ACHN (cell line): ENCODE measurements around the gene ANO2.

Experiments used
- DNase-seq: peaks from one replicate; pipeline ENCODE4 v3.0.0-alpha.2; 2015
- in situ Hi-C: cut with HindIII; loops from 2 replicates; pipeline ENCODE4 v1.10.0; 2017; ENCODE audit warnings: low sequenced_read_pairs, low pct_ligation_motif_present, low pct_unique_long_range_greater_than_20kb

ANO2 gene

DNA sequence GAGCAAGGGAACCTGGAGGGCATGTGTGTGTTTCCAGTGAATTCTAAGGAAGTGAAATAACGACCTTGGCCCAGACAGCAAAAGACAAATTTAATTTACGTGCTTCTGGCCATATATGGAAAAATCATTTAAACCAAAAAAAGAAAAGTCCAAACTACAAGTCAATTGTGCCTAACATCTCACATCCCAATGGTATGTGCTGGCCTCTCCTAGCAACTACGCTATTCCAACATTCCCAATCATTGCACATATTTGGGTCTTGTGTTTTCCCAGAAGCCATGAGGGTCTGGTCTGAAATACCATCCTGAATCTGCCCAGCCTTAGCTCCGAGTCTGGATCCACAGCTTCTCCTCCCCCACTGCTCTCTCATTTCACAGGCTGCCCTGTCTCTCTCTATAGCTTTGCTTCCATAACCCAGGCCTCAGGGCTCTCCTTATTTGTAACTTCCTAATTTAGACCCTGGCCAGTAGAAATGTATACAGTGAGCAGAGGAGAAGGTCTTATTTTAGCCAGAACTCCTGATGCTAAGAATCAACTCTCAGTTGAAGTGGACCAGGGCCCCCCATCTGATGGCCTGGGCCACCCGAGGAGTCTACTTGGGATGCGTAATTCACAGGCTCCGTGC is 224.6 kb downstream of the ANO2 start:
- no peak for DNase-seq
- in situ Hi-C loops, result no loop called here

DNA sequence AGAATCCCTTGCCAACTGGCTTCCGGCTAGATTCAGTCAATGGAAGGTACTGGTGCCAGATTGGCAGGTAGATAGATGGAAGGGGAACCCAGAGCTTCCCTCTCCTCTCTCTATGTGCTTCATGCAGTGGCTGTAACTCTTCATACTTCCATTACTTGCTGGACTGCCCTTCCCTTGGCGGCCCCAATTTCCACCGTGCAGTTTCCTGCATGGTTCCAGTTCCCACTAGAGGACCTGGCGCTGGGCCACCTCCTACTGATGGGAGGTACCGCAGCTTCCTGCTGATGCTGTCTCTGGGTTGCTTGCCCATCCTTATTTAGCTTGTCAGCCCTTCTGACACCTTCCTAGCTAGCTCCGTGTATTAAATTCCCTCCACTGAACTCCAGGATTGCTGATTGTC is 226.4 kb downstream of the ANO2 start:
- no peak for DNase-seq
- in situ Hi-C loops, result no loop called here

DNA sequence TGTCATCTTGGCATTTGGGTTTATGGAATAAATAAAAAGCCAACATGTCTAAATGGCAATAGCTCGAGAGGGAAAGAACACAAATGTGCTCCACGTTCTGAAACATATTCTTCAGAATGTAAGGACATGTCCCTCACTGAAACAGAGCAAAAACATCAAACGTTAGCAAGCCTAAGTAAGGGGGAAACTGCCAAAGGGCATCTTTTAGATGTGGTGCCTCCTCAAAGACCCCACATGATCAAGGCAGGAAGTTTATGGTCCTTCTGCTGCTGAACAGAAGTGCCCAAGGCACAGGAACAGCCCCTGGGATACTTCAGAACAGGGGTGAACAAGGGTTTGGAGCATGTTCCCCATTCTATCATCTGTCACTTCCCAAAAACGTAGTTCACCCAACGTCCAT is 227.0 kb downstream of the ANO2 start:
- no peak for DNase-seq
- in situ Hi-C loops, result no loop called here

- in situ Hi-C loops, result no loop called here
- DNase-seq, result no peak
Measured at GRCh38 chr12:5716976-5717375, 228.1 kb downstream of the ANO2 start.

DNA sequence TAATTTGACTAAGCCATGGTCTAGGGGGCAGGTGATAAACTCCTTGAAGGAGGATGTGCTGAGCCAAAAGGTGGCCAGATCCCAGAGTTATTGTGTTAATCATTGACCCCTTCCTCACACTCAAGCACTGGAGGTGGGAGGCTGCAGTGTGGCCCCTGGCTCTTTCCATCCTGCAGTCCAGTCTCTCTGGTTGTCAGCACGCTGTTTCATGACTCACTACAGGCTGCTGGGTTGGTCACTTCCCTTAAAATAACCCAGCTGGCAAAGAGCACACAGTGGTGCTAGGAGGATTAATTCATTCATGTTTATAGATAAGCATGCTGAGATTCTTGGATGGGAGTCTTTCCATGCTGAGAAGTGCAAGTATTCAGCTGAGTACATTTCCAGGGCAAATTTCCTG is 228.9 kb downstream of the ANO2 start:
- in situ Hi-C loops, result no loop called here
- peak; percentile 91 for DNase-seq

DNA sequence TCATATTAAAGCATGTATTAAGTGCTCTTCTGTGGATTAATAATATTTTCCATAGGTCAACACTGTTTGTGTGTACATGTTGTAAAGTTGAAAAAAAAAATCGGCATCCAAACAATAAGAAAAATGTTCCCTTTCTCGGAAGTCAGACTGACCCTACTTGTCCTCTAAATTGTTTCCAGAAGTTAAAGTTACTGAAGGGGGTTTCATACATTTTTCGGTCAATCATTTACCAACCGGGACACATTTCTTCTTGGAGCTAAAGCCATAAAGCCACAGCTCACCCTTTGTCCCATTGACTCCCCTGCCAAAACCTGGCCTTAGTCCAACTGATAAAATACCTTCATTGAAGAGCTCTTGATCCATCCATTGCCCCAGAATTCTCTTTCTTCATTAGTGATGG is 230.0 kb downstream of the ANO2 start:
- in situ Hi-C loops, result no loop called here
- peak; percentile 60 for DNase-seq

- in situ Hi-C loops, result no loop called here
- no peak for DNase-seq
Measured at GRCh38 chr12:5713599-5714081, 231.4 kb downstream of the ANO2 start.

DNA sequence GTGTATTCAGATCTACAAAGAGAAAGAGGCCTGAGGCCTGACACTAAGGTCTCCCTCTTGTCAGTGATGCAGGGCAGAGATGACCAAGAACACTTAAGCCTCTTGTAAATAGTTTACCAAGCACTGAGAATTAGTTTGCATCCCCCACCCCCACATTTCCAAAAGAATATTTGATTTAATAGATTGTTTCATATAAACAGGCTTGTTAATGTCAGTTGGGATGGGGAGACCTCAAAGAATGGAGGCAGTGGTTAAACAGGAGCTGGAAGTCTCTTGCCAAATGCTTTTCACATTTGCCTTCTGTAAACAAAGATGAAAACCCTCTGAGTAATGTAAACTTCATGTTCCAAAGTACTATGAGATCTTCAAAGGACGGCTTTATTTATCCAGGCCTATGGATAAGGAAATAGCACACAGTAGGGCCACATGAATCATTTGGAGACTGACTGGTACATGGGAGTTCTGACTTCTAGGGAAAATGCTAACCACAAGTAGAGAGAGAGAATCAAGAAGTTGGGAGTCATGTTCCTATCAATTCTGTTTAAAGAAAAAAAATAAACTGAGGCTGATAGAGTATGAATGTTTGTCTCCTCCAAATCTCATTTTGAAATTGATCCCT is 234.7 kb downstream of the ANO2 start:
- in situ Hi-C loops, result no loop called here

DNA sequence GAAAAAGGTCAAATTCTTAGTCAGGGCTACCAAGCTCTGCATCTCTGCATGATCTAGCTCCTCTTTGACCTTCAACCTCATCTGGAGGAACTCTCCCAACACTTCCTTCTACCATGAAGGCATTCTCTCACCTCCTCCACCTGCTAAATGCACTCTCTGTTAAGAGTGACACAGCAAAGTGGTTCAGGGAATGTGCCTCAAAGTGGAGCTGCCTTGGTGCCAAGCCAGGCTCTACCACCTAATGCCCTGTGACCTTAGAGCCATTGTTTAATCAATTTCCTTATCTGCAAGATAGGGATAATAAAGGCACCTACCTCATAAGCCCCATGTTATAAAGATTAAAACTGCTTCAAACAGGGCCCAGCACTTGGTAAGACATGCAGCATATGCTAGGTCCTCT is 236.7 kb downstream of the ANO2 start:
- in situ Hi-C loops, result no loop called here
- no peak for DNase-seq

More for the DNA sequence above, 234.7 kb downstream of the ANO2 start:
- DNase-seq, result no peak

- DNase-seq, result no peak
- in situ Hi-C loops, result no loop called here
Measured at GRCh38 chr12:5706247-5706646, 238.8 kb downstream of the ANO2 start.

DNA sequence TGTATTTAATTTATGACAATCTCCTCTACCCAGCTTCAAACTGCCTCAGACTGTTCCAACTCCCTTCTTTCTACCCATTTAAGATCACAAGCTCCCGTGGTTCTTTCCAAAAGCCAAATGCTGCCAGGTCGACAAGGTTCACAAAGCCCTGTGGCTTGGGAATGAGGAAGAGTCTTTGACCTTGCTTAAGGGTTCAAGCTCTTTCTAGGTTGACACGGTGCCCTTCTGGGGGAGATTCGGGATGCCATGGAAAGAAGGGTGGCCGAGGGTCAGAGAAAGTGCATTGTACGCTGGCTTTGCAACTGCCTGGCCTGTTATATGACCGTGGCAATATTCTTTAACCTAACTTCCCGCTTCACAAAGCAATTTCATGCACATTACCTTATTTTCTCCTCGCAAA is 239.3 kb downstream of the ANO2 start:
- no peak for DNase-seq
- in situ Hi-C loops, result no loop called here

DNA sequence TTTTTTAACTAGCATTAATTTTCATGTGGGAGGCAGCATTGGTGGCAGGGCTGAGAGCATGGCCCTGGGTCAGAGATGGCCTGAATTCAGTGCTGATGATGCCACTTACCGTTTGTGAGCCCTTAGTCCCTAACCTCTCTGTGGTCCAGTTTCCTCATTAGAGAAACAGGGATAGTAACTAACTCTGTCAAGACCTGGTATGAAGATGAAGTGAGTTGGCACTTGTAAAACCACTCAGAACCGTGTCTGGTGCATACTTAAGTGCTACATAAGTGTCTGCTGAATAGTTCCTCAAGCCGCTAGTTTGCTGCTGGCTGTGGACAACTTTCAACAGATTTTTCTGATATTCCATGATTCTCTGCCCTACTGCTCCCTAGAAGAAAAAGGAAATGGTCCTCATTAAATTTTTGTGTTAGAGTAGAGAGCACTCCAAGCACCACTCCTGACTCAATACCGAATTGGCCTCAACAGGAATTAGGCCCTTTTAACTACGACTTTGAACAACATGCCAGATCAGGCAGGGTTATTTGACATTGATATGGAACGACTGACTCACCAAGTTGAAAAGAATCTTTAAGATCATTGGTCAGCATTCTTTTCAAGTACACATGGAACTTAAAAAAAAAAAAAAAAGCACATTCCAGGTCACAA is 250.2 kb downstream of the ANO2 start:
- no peak for DNase-seq
- in situ Hi-C loops, result no loop called here

DNA sequence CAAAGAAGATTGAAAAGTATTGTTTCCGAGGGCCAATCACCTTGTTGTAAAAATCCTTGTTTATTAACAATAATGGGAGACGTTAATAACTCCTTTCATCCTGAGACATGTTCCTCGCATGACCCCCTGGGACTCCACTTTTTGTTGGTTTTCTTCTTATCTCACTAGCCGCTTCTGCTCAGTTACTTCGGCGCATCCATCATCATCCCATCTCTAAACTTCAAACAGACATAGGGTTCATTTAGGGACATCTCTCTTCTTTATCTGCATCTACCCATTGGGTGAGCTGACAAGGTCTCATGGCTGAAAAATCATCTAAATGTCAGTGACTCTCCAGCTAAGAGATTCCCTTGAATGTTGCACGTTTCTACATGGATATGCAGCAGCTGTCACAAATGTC is 252.2 kb downstream of the ANO2 start:
- in situ Hi-C loops, result no loop called here
- DNase-seq, result no peak

- no peak for DNase-seq
- in situ Hi-C loops, result no loop called here
Measured at GRCh38 chr12:5691943-5692342, 253.1 kb downstream of the ANO2 start.

DNA sequence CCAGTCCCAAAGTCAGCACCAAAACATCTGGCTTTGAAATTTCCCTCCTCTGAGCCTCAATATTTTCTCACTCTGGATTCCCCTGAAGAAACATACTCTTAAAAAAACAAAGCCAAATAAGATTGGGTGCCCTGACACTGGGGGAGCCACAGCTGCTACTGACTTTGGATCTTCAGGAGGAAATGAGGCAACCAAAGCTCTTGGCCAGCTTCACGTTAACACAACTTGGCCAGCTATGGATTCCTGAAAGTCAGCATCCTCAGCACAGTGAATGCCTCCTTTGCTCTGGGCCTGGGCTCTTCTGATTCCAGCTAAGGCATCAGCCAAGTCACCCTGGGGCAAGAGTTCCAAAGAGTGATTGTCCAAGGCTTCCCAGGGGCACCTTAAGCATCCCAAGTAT is 254.8 kb downstream of the ANO2 start:
- in situ Hi-C loops, result no loop called here
- no peak for DNase-seq

DNA sequence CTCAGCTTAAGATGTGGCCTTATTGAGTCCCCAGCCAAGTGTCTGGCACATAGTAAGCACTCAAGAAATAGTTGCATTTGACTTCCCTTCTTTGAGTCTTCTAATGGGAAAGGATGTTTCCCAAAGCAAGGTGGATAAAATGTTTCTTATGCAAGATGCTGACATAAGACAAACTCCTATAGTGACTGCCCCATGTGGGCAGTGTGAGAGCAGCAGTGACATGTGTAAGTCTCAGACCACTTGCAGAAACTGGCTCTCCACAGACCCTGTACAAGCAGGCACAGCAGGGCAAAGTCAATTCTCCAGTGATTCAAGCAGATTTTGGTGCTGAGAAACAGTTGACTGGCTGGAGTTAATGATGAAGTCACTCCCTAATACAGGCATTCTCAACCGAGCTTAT is 255.3 kb downstream of the ANO2 start:
- DNase-seq, result no peak
- in situ Hi-C loops, result no loop called here

- in situ Hi-C loops, result no loop called here
- DNase-seq, result no peak
Measured at GRCh38 chr12:5688226-5688625, 256.8 kb downstream of the ANO2 start.

DNA sequence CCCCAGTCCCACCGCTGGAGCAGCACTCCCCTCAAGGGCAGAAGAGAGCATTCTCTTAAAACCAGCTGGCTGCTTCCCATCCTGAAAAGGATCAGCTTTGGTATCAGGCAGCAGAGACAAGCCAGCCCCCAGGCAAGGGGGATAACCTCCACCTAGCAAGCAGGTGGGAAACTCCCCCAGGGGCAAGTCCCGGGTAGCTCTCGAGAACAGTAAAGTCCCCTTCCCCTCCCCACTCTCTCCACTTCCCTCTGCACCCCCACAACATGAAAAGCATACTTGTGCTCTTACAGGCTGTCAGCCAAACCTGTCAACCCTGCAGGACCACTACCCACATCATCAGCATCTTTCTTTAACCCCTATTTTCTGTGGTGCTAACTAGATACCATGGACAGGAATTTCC is 259.1 kb downstream of the ANO2 start:
- DNase-seq, result no peak
- in situ Hi-C loops, result no loop called here

DNA sequence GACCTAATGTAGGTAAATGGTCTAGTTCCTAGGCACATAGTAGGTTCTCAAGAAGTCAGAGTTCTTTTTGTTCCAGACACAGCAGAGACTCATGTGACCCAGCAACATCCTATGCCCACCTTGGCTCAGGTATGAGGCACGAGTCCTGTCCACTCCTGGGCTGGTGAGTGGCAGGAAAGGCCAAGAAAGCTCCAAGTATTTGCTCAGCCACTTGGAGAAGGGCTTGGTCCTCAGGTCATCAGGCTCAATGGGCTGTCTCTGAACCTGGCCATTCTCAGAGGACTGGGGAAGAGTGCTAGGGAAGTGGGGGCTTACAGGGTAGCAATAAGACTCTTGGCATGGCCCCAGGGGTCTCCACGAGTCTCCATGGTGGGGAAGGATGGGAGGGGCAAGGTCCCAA is 260.1 kb downstream of the ANO2 start:
- in situ Hi-C loops, result no loop called here
- no peak for DNase-seq

- in situ Hi-C loops, result no loop called here
- DNase-seq, result no peak
Measured at GRCh38 chr12:5682581-5682980, 262.5 kb downstream of the ANO2 start.
